Fibroblast of mammary gland (primary cell): ENCODE data around the gene CCR2.
A peak's percentile ranks its signal among the peaks of the same experiment; 100 is the strongest.
"Not testable (repeated sequence)": the region's sequence is repeated elsewhere in the genome, so short reads cannot be mapped to it uniquely, and the experiment has no call there.

Experiments
- DNase-seq: peaks from one replicate; pipeline ENCODE4 v3.0.0-alpha.2; 2010; ENCODE audit warnings: low read depth
- H3K4me3 ChIP-seq: 2 replicates; pipeline ENCODE4 v1.5.1; 2011; ENCODE audit warnings: low read depth, mild to moderate bottlenecking, low read length, moderate library complexity; ENCODE audit not compliant: control insufficient read depth
- TF ChIP-seq, protein P1 (sequence below): conservative IDR thresholded peaks from 2 replicates; pipeline ENCODE4 v1.5.1; 2011; ENCODE audit warnings: low read depth, low read length, inconsistent platforms; ENCODE audit not compliant: control insufficient read depth, insufficient read depth

Gene CCR2

GRCh38 chr3:46383211-46383950, 29.5 kb downstream of the CCR2 start:
- DNase-seq = no peak
- H3K4me3 ChIP-seq = no peak overlapping the region
- TF ChIP-seq, protein P1, sequence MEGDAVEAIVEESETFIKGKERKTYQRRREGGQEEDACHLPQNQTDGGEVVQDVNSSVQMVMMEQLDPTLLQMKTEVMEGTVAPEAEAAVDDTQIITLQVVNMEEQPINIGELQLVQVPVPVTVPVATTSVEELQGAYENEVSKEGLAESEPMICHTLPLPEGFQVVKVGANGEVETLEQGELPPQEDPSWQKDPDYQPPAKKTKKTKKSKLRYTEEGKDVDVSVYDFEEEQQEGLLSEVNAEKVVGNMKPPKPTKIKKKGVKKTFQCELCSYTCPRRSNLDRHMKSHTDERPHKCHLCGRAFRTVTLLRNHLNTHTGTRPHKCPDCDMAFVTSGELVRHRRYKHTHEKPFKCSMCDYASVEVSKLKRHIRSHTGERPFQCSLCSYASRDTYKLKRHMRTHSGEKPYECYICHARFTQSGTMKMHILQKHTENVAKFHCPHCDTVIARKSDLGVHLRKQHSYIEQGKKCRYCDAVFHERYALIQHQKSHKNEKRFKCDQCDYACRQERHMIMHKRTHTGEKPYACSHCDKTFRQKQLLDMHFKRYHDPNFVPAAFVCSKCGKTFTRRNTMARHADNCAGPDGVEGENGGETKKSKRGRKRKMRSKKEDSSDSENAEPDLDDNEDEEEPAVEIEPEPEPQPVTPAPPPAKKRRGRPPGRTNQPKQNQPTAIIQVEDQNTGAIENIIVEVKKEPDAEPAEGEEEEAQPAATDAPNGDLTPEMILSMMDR = no peak

- no peak overlapping the region for H3K4me3 ChIP-seq
- TF ChIP-seq, protein P1 = no peak
- DNase-seq = no peak
Observed at GRCh38 chr3:46383951-46384330, 30.0 kb downstream of the CCR2 start.

GRCh38 chr3:46386205-46386604, 32.3 kb downstream of the CCR2 start:
- H3K4me3 ChIP-seq = no peak overlapping the region
- TF ChIP-seq, protein P1 = no peak
- DNase-seq = peak; percentile 12

DNA sequence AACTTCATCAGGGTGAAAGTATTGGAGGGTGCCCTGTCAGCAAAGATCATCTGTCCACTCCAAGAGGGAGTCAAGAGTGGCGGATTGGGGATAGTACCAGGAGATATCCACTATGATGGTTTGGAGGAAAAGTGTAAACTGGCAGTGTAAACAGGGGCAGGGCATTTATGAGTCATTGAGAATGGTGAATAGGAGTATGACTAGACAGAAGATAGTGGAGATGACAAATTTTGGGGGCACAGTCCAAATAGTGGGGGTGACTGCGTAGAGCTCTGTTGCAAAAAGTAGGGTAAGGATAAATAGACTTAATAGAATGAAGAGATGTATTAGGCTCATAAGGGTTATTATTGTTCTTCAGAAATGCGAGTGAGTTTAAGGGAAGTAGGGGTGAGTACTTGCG, 34.9 kb downstream of the CCR2 start:
- not testable (repeated sequence) for DNase-seq, H3K4me3 ChIP-seq

DNA sequence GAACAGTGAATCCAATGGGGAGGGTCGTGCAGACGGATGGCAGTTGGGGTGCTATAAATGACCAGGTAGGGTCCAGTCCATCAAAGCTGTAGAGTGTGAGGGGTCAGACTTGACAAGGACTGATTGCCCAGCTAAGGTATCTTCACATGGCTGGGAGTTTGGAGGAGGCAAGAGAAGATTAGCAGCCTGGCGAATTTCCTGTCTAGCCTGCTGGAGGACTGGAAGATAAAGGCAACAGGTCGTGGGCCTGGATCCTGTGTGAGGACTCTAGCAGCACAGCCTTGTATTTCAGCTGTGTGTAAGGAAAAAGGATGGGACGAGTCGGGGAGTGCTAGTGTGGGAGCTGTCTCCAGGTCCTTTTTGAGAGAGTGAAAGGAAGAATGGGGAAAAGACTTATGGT, 35.4 kb downstream of the CCR2 start:
- TF ChIP-seq, protein P1 = no peak
- no peak for DNase-seq
- no peak overlapping the region for H3K4me3 ChIP-seq

- DNase-seq, H3K4me3 ChIP-seq: not testable (repeated sequence)
Observed at GRCh38 chr3:46391526-46391925, 37.6 kb downstream of the CCR2 start.

DNA sequence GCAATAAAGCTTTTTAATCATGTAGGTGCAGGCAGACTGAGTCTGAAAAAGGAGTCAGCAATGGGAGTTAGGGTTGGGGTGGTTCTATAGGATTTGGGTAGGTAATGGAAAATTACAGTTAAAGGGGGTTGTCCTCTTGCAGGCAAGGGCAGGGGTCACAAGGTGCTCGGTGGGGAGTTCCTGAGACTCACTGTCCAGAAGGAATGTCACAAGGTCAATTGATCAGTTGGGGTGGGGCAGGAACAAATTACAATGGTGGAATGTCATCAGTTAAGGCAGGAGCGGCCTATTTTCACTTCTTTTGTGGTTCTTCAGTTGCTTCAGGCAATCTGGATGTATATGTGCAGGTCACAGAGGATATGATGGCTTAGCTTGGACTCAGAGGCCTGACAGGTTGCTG, 39.1 kb downstream of the CCR2 start:
- no peak overlapping the region for H3K4me3 ChIP-seq
- no peak for DNase-seq
- TF ChIP-seq, protein P1 = no peak
